ENCODE results near the gene TBC1D20. TPM values are rescaled to one million over a fixed set of nuclear protein-coding genes. Genes with fewer than 3 reads are reported as not detected.
A peak's percentile ranks its signal among the peaks of the same experiment; 100 is the strongest.
"Not testable (repeated sequence)": the region's sequence is repeated elsewhere in the genome, so short reads cannot be mapped to it uniquely, and the experiment has no call there.

TBC1D20 gene
- total RNA-seq, 1 donor from 2014 or later = 26.5 TPM

GRCh38 chr20:478010-478948 is 15.9 kb upstream of the TBC1D20 start:
- intact Hi-C loops (cut with DNase I) = loop anchor here (2.0 to 5.0 kb wide), 2 partner anchors 71 to 123 kb away; partner anchors contain the start of gene RBCK1
- no peak for DNase-seq (ENCODE audit: low spot score)

- intact Hi-C loops (cut with DNase I) = loop anchor here (5.0 kb wide), 1 partner anchor 69 kb away; the partner anchor contains the start of gene RBCK1
- DNase-seq (ENCODE audit: low spot score) = not testable (repeated sequence)
Measured at GRCh38 chr20:476561-477249, 14.4 kb upstream of the TBC1D20 start.

GRCh38 chr20:475463-476357 is 13.4 kb upstream of the TBC1D20 start:
- intact Hi-C loops (cut with DNase I) = loop anchor here (5.0 kb wide), 1 partner anchor 68 kb away; the partner anchor contains the start of gene RBCK1
- no peak for DNase-seq (ENCODE audit: low spot score)

GRCh38 chr20:474581-474980 is 12.2 kb upstream of the TBC1D20 start:
- no peak for DNase-seq (ENCODE audit: low spot score)
- intact Hi-C loops (cut with DNase I) = no loop called here

- DNase-seq (ENCODE audit: low spot score) = no peak
- intact Hi-C loops (cut with DNase I) = no loop called here
Measured at GRCh38 chr20:472889-473292, 10.6 kb upstream of the TBC1D20 start.

GRCh38 chr20:472137-472846 is 10.0 kb upstream of the TBC1D20 start:
- intact Hi-C loops (cut with DNase I) = no loop called here

GRCh38 chr20:469746-470490 is 7.6 kb upstream of the TBC1D20 start:
- no peak for DNase-seq (ENCODE audit: low spot score)
- intact Hi-C loops (cut with DNase I) = no loop called here

More at GRCh38 chr20:472137-472846, 10.0 kb upstream of the TBC1D20 start:
- DNase-seq (ENCODE audit: low spot score) = no peak

GRCh38 chr20:467755-468154 is 5.4 kb upstream of the TBC1D20 start:
- intact Hi-C loops (cut with DNase I) = no loop called here

GRCh38 chr20:461254-462198 is 807 bp downstream of the TBC1D20 start:
- intact Hi-C loops (cut with DNase I) = loop anchor here (2.0 to 5.0 kb wide), 4 partner anchors 17 to 109 kb away; partner anchors contain the start of genes CSNK2A1 and RBCK1
- DNase-seq (ENCODE audit: low spot score) = peak; percentile 80

More at GRCh38 chr20:467755-468154, 5.4 kb upstream of the TBC1D20 start:
- DNase-seq (ENCODE audit: low spot score) = no peak

- DNase-seq (ENCODE audit: low spot score) = no peak
- intact Hi-C loops (cut with DNase I) = loop anchor here (5.0 kb wide), 3 partner anchors 53 to 108 kb away; partner anchors contain the start of genes CSNK2A1 and RBCK1
Measured at GRCh38 chr20:460707-461106, 1.6 kb downstream of the TBC1D20 start.

GRCh38 chr20:460180-460579 is 2.2 kb downstream of the TBC1D20 start:
- DNase-seq (ENCODE audit: low spot score) = no peak
- intact Hi-C loops (cut with DNase I) = loop anchor here (5.0 kb wide), 3 partner anchors 53 to 108 kb away; partner anchors contain the start of genes CSNK2A1 and RBCK1

GRCh38 chr20:458776-459175 is 3.6 kb downstream of the TBC1D20 start:
- DNase-seq (ENCODE audit: low spot score) = no peak
- intact Hi-C loops (cut with DNase I) = no loop called here

GRCh38 chr20:454951-455350 is 7.4 kb downstream of the TBC1D20 start:
- intact Hi-C loops (cut with DNase I) = no loop called here

GRCh38 chr20:452021-452420 is 10.3 kb downstream of the TBC1D20 start:
- intact Hi-C loops (cut with DNase I); DNase-seq (ENCODE audit: low spot score): not testable (repeated sequence)

More at GRCh38 chr20:454951-455350, 7.4 kb downstream of the TBC1D20 start:
- no peak for DNase-seq (ENCODE audit: low spot score)

- intact Hi-C loops (cut with DNase I) = loop anchor here (2.0 kb wide), 1 partner anchor 17 kb away; the partner anchor contains the start of gene TBC1D20
- DNase-seq (ENCODE audit: low spot score) = no peak
Measured at GRCh38 chr20:445514-446336, 16.6 kb downstream of the TBC1D20 start.

Data from cardiac septum (tissue), 1 donor.